Fibroblast of pulmonary artery (primary cell): ENCODE measurements around the gene GPATCH1.
A peak's percentile ranks its signal among the peaks of the same experiment; 100 is the strongest.
"Not testable (repeated sequence)": the region's sequence is repeated elsewhere in the genome, so short reads cannot be mapped to it uniquely, and the experiment has no call there.

Experiments used
- DNase-seq: peaks from one replicate; pipeline ENCODE4 v3.0.0-alpha.2; 2010; ENCODE audit warnings: low read depth
- H3K4me3 ChIP-seq: replicated peaks from 2 replicates; pipeline ENCODE4 v1.5.1; 2011; ENCODE audit warnings: low read depth, mild to moderate bottlenecking, control low read depth, low read length, moderate library complexity
- TF ChIP-seq, protein P1 (sequence below): IDR thresholded peaks from 2 replicates; pipeline ENCODE4 v1.5.1; 2011; ENCODE audit warnings: mild to moderate bottlenecking, control low read depth, low read length, inconsistent platforms; ENCODE audit errors: missing control alignments

Gene GPATCH1, protein sequence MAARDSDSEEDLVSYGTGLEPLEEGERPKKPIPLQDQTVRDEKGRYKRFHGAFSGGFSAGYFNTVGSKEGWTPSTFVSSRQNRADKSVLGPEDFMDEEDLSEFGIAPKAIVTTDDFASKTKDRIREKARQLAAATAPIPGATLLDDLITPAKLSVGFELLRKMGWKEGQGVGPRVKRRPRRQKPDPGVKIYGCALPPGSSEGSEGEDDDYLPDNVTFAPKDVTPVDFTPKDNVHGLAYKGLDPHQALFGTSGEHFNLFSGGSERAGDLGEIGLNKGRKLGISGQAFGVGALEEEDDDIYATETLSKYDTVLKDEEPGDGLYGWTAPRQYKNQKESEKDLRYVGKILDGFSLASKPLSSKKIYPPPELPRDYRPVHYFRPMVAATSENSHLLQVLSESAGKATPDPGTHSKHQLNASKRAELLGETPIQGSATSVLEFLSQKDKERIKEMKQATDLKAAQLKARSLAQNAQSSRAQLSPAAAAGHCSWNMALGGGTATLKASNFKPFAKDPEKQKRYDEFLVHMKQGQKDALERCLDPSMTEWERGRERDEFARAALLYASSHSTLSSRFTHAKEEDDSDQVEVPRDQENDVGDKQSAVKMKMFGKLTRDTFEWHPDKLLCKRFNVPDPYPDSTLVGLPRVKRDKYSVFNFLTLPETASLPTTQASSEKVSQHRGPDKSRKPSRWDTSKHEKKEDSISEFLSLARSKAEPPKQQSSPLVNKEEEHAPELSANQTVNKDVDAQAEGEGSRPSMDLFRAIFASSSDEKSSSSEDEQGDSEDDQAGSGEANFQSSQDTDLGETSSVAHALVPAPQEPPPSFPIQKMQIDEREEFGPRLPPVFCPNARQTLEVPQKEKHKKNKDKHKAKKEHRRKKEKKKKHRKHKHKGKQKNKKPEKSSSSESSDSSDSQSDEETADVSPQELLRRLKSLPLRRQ

DNA sequence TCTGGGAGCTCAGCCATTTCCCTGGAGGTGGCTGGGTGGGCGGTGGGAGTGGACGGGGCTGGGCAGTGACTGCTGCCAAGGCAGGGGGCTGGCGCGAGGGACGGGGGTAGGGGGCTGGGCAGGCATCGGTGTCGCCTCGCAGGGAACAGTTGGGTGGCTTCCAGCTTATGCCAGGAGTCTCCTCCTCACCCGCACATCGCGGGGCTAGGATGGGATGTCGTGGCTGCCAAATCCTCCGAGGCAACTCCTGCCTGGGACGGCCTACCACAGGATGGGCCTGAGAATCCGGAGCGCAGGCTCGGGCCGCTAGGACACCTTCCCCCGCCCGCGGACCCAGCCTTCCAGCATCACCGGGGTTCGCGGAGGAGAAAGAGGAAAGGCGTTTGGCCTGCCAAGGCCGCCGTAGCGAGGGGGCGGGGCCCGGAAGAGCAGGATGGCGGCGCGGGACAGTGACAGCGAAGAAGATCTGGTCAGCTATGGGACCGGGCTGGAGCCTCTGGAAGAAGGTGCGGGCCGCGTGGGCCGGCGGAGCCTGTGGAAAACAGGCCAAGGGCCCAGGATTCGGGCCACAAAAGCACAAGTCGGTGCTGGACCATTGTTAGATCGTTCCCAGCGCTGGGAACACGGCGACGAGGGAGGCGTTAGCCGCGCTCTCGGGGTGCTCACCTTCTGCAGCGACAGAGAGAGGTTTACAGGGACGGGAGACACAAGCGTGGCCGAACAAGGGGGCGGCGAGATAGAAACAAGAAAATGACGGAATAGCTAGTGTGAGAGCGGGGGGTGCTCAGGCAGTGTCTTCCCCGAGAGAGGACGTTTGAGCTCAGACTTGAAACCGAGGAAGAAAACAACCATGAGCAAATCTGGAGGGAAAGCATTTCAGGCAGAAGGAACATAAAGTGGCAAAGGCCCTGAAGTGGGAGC is at the start of gene GPATCH1:
TSS of gene GPATCH1 (plus strand) at position 421 of the 921 bp plus-strand sequence. CDS start at position 434, 13 bp downstream.
- peak; percentile 83 for DNase-seq
- peak within 1 kb of the TSS; percentile 70 for H3K4me3 ChIP-seq
- TF ChIP-seq, protein P1, sequence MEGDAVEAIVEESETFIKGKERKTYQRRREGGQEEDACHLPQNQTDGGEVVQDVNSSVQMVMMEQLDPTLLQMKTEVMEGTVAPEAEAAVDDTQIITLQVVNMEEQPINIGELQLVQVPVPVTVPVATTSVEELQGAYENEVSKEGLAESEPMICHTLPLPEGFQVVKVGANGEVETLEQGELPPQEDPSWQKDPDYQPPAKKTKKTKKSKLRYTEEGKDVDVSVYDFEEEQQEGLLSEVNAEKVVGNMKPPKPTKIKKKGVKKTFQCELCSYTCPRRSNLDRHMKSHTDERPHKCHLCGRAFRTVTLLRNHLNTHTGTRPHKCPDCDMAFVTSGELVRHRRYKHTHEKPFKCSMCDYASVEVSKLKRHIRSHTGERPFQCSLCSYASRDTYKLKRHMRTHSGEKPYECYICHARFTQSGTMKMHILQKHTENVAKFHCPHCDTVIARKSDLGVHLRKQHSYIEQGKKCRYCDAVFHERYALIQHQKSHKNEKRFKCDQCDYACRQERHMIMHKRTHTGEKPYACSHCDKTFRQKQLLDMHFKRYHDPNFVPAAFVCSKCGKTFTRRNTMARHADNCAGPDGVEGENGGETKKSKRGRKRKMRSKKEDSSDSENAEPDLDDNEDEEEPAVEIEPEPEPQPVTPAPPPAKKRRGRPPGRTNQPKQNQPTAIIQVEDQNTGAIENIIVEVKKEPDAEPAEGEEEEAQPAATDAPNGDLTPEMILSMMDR, result no peak

DNA sequence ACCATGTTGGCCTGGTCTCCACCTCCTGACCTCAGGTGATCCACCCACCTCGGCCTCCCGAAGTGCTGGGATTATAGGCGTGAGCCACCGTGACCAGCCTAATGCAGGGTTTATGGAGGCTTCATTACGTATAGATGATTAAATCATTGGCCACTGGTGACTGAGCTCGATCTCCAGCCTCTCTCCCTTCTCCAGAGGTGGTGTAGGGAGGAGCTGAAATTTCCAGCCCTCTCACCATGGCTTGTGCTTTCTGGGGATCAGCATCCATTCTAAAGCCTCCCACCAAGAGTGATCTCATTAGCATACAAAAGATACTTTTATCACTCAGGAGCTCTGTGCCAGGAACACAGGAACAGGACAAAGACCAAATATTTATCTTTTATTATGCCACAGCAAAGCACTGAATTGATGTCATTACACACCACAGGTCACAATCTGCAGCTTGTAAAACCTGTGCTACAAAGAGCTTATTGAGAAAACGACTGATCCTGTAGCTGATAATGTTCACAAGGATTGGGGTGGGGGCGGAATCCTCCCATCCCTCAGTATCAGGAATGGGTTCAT is 48.7 kb upstream of the GPATCH1 start:
- no peak overlapping the region for H3K4me3 ChIP-seq
- no peak for DNase-seq
- TF ChIP-seq, protein P1, result no peak

DNA sequence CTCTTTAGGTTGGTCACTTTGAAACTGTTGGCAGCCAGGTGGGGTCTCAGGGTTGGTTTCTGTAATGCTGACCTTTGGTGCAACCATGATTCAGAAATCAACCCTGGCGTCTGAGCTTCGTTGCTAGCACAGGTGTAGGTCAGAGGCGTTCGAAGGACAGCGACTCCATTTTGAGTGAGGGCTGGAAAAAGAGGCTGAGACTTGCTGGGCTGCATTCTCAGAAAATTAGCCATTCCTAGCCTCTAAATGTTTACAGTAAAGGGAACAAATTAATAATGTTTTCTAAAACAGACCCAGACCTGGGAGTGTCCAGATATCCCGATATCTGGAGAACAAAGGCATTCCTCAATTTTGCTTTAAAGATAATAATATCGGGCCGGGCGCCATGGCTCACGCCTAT is 45.5 kb upstream of the GPATCH1 start:
- TF ChIP-seq, protein P1, result no peak
- no peak overlapping the region for H3K4me3 ChIP-seq
- DNase-seq, result no peak

DNA sequence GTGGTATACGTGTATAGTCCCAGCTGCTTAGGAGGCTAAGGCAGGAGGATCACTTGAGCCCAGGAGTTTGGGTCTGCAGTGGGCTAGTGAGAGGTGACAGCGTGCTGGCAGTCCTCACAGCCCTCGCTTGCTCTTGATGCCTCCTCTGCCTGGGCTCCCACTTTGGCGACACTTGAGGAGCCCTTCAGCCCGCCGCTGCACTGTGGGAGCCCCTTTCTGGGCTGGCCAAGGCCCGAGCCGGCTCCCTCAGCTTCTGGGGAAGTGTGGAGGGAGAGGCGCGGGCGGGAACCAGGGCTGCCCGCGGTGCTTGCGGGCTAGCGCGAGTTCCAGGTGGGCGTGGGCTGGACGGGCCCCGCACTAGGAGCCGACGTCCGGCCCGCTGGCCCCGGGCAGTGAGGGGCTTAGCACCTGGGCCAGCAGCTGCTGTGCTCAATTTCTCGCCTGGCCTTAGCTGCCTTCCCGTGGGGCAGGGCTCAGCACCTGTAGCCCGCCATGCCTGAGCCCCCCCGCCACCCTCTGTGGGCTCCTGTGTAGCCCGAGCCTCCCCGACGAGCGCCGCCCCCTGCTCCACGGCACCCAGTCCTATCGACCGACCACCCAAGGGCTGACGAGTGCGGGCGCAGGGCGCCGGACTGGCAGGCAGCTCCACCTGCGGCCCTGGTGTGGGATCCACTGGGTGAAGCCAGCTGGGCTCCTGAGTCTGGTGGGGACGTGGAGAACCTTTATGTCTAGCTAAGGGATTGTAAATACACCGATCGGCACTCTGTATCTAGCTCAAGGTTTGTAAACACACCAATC is 44.4 kb upstream of the GPATCH1 start:
- H3K4me3 ChIP-seq, DNase-seq: not testable (repeated sequence)

DNA sequence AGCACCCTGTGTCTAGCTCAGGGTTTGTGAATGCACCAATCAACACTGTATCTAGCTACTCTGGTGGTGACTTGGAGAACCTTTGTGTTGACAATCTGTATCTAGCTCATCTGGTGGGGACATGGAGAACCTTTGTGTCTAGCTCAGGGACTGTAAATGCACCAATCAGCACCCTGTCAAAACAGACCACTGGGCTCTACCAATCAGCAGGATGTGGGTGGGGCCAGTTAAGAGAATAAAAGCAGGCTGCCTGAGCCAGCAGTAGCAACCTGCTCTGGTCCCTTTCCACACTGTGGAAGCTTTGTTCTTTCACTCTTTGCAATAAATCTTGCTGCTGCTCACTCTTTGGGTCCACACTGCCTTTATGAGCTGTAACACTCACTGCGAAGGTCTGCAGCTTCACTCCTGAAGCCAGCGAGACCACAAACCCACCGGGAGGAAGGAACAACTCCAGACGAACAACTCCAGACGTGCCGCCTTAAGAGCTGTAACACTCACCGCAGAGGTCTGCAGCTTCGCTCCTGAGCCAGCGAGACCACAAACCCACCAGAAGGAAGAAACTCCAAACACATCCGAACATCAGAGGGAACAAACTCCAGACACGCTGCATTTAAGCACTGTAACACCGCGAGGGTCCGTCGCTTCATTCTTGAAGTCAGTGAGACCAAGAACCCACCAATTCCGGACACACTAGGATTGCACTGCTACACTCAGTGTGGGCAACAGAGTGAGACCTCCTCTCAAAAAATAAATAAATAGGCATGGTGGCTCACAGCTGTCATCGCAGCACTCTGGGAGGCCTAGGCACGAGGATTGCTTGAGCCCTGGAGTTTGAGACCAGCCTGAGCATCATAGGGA is 43.6 kb upstream of the GPATCH1 start:
- not testable (repeated sequence) for DNase-seq, H3K4me3 ChIP-seq

DNA sequence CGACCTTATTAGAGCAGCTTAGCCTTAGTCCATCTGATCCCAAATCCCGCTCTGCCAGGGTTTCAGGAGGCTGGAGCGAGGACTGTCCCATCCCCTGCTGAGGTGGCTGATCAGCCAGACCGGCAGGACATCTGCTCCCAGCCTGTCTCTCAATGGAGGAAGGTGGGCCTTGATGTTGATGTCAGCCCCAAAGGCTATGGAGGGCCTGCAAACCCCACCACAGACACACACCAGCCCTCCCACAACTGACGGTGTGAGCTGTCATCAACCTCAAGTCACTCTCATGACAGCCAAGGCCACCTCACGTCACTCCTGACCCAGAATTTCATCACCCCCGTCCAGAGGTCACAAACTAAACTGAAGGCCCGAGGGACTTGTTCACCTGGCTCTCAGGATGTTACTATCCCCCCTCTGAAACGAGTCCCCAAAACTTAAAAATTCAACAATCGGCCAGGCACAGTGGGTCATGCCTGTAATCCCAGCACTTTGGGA is 41.8 kb upstream of the GPATCH1 start:
- TF ChIP-seq, protein P1, result no peak
- no peak for DNase-seq
- no peak overlapping the region for H3K4me3 ChIP-seq
